GM18867 (cell line): ENCODE results near the gene RPS19.

Experiments used
- ATAC-seq: cut with Tn5 transposase; IDR thresholded peaks from one replicate; pipeline ENCODE4 v1.9.1; 2021; ENCODE audit warnings: mild to moderate bottlenecking, moderate library complexity; ENCODE audit not compliant: unreplicated experiment

Gene RPS19

DNA sequence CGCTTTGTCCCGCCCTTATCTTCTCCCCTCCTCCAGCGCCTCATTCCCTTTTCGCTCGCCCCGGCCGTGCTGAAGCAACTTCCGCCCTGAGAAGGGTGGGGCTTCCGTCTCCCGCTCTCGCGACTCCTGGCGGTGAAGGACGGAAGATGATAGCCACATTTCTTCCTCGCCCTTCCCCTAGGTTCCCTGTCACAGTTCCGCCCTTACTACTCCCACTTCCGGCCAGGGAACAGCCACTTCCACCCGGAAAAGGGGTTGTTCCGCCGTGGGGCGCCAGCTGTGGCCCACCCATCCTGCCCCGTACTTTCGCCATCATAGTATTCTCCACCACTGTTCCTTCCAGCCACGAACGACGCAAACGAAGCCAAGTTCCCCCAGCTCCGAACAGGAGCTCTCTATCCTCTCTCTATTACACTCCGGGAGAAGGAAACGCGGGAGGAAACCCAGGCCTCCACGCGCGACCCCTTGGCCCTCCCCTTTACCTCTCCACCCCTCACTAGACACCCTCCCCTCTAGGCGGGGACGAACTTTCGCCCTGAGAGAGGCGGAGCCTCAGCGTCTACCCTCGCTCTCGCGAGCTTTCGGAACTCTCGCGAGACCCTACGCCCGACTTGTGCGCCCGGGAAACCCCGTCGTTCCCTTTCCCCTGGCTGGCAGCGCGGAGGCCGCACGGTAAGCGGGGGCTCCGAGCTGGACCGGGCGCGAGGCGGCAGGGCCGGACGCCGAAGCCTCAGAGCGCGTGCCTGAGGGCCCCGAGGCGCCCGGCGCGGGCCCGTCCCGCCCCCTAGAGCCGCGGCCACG, at the start of gene RPS19:
Gene RPS19, plus strand, starts transcription at position 638 of the 801 bp plus-strand sequence. CDS start 520 bp downstream, outside the sequence.
- peak; percentile 79 for ATAC-seq

GRCh38 chr19:41810301-41810700, 49.8 kb upstream of the RPS19 start:
- ATAC-seq = no peak

DNA sequence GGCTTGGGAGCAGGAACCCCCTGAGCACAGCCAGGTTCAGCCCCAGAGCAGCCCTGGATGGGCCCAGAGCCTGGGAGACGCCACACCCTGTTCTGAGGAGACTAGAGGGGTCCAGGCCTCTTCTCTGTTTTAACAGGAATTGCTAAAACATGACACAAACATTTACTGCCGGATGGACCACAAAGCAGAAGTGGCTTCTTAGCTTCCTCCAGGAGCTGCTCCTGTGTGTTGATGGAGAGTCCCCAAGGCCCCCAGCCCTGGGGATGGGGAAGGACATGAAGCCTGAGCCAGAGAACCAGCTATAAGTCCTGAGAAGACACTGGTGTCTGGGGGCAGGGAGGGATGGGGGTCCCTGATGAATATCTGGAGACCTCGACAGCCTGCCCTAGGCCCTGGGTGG, 49.0 kb upstream of the RPS19 start:
- ATAC-seq = no peak

DNA sequence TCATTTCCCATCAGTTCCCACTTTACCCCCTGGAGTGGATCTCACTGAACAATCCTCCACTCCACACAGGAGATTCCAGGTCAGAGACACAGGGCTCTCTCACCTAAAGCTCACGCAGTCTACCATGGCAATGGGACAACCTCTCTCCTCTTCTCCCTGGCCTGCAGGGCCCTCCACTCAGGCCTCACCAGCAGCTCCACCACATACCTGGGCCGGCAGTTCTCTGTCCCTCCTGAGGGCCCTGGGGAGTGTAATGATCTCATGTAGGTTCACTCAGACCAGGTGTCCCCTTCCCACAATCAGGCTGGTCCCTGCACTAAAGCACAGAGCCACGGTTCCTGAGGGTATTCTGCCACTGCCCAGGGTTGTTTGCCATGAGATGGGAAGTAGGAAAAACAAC, 48.1 kb upstream of the RPS19 start:
- no peak for ATAC-seq

DNA sequence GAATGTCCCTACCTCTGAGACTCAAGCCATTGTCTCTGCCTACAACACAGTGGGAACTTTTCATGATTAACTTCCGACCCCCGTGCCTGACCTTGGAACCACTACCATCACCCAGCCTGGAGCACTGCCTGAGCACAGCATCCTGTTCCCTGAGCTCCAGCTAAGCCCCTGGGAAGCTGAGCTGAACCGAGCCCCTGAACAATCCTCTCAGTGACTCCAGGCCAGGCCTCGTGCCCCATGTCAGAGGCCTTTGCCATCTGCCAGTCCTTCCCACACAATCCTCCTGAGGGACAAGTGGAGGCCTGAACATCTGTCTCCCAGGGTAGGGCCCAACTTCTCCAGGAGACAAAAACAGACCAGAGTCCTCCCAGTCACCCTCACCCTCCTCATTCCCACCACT, 46.1 kb upstream of the RPS19 start:
- ATAC-seq = no peak

GRCh38 chr19:41815301-41815700, 44.8 kb upstream of the RPS19 start:
- no peak for ATAC-seq

DNA sequence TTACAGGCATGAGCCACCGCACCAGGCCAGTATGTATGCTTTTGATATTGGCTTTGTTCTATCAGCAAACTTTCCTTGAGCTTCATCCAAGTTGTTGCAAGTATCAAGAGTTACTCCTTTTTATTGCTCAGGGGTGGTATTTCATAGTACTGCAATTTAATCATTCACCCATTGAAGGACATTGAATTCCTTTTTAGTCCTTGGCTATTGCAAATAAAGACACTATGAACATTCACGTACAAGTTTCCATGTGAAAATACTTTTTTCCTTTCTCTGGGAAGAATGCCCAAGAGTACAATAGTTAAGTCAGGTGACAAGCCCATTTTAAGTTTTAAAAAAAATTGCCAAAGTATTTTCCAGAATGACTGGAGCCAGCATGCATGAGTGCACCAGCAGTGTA, 43.3 kb upstream of the RPS19 start:
- no peak for ATAC-seq

- ATAC-seq = no peak
Observed at GRCh38 chr19:41821003-41821735, 38.9 kb upstream of the RPS19 start.

DNA sequence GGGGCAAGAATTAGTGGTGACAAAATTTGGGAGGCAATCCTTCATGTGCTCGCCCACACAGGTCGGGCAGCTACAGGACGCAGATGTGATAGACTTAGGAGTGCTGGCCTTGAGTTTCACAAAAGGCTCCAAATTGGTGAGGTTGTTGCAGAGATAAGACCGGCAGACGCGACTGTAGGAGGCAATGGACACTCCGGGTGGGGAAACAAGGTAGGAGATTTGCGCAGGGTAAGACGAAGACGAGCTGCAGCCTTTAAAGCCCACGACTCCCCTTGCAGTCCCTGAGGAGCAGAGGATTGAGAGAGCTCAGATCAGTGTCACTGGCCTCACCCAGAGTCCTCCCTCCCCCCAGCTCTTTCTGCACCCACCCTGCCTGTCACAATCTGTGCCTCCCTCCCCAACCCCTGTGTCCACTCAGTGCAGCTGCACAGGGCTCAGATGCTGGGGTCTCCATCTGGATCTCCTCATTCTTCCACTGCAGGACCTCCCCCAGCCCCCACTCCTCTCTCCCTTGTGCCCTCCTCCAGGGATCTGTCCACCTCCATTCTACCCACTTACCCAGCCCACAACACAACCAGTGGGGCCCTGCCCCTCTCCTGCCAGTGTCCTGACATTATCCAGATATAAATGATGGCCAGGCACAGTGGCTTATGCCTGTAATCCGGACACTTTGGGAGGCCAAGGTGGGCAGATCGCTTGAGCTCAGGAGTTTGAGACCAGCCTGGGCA, 21.9 kb upstream of the RPS19 start:
- ATAC-seq = no peak

GRCh38 chr19:41839211-41839610, 20.8 kb upstream of the RPS19 start:
- no peak for ATAC-seq

DNA sequence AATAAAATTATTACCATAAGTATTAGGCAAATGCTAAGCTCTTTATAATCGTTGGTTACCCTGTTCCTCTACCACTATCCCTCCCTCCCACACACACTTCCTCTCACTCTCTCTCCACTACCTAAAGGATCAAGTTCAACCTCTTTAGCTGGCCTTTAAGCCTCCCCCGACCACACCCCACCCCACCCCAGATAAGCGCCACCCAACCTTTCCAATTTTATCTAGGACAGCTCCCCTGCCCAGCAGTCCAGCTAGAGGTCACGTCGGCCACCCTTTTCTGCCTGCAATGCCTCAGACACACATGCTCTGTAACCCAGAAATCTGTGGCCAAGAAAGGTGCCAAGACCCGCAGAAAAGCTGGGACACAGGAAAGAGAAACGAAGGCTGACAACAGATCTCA, 16.7 kb upstream of the RPS19 start:
- ATAC-seq = no peak

DNA sequence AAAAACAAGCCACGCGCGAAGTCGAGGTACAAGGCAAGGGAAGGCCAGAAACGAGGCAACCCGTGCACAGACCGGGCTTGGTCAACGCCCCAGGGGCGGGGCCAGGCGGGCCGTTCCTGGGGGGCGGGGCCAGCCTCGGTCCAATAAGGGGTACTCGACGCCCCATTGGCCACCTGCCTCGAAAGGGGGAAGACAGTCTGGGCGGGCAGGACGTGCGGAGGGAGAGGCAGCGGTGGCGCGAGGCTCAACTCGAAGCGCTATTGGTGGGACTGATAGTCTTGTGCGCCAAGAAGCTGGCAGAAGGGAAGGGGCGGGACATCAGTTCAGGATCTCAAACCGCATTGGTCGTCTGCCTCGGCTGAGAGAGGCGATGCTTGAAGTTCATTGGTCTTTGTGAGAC, 15.5 kb upstream of the RPS19 start, which contains the start of gene LYPD4:
Gene LYPD4, minus strand, starts transcription at position 83 of the 400 bp plus-strand sequence. CDS start 5,398 bp downstream, outside the sequence.
- ATAC-seq = no peak

DNA sequence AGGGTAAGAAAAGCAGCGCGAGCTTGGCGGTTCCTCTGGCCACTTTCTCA, 15.2 kb upstream of the RPS19 start, which contains the start of gene DMRTC2:
Gene DMRTC2, plus strand, starts transcription at position 42 of the 50 bp plus-strand sequence. CDS start 2,387 bp downstream, outside the sequence.
- no peak for ATAC-seq

DNA sequence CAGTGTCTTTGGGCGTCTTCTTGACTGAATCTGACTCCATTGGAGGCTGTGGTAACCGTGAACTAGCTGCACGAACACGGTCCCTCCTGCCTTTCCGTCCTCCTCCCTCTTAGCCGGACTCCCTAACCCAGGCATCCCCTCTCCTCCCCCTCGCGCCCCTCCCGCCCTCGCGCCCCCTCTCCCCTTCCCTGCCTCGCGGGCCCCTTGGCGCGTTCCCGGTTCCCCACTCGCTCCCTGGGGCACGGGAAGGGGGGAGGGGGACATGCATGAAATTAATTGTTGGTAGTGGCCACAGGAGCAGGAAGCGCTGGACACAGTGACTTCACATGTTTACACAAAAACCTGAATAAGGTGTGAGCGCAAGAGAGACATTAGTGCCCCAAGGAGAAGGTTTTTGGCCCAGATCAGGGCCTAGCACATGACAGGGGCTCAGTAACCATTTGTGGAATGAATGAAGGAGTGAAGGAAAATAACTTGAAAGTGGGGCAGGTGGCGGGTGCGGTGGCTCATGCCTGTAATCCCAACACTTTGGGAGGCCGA, 14.9 kb upstream of the RPS19 start:
- no peak for ATAC-seq

- ATAC-seq = no peak
Observed at GRCh38 chr19:41847351-41848105, 12.5 kb upstream of the RPS19 start.

DNA sequence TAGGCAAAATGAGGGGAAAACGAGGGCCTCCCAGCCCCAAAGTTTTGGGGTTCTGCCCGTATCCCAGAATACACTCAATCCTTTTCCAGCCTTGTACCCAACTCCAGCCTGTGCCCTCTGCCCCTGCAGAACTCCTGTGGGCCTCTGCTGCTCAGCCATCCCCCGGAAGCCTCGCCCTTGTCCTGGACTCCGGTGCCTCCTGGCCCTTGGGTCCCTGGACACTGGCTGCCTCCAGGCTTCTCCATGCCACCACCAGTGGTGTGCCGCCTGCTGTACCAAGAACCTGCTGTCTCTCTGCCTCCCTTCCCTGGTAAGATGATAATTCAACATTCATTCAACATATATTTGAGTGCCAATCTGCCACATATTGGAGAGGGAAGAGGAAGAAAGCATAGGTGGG, 11.4 kb upstream of the RPS19 start:
- ATAC-seq = no peak

DNA sequence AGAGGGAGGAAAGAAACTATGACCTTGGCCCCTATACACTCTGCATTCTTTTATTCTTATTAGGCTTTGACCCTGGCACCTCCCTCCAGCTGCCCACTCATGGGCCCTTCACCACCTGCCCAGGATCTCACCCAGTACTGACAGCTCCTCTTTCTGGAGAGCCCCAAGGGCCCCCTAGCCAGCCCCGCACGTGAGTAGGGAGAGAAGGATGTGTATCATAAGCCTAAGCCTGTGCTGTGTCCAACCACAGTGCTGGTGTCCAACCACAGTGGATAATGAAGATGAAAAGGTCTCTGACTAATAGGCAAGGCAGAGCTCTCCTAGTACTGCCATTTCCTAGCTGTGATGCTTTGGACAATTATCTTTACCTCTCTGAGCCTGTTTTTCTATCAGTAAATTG, 11.0 kb upstream of the RPS19 start:
- no peak for ATAC-seq

DNA sequence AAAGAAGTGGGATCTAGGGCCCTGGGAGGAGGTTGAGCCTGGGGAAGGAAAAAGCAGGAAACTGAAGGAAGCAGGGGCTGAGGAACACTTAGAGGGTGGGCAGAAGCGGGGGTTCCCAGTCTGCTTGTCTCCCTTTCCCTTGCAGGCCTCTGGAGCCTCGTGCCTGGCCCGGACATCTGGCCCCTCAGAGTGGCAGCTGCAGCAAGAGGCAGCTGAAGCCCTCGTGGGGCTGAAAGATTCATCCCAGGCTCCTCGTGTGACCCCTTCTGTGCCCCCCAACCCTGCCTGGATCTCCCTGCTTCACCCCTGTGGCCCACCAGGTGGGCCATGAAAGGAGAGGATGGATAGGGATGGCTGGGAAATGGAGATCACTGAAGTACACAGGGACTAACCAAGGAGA, 9.7 kb upstream of the RPS19 start:
- no peak for ATAC-seq

DNA sequence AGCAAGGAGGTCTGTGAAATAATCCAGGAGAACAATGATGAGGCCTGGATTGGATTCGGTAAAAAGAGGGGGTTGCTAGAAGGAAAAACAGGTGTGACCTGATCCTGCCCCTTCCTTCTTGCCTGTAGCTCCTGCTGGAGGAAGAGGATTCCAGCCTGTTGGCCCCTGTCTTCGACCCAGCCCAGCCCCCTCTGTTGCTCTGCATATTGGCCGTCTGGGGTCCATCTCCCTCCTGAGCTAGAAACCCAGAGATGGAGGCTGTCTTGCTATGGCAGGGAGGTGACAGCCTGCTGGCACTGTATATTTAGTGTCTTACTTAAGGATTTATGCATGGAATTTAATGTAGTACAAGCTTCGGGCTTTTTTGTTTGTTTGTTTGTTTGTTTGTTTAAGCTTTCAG, 8.6 kb upstream of the RPS19 start:
- ATAC-seq = no peak

GRCh38 chr19:41853344-41853743, 6.7 kb upstream of the RPS19 start:
- ATAC-seq = no peak

DNA sequence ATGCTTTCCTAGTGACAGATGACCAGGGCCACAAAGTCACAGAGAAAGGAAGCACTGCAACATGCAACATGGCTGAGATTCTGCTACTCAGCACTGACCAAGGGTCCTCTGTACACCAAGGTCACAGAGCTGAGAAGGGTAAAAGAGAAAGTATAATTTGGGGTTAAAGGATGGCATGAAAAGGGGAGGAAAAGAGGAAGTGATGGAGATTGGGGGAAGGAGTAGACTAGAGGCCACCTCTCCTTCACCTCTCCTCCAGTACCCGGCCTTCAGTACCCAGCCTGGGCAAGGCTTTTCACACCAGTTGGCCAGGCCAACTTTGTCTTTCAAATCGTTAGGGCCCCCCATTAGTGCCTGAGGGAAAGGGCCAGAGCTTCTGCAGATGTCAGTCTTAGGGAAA, 6.3 kb upstream of the RPS19 start:
- ATAC-seq = no peak
